ENCODE measurements around the gene GGA1.

The GGA1 gene

GRCh38 chr22:37608477-37609239 lies at the start of gene GGA1:
TSS of gene GGA1 (plus strand) at chr22:37608834. CDS start at chr22:37608861, 27 bp downstream.
- DNase-seq: peak; percentile 98

GRCh38 chr22:37559521-37559900 lies 49.1 kb upstream of the GGA1 start:
- no peak for DNase-seq

GRCh38 chr22:37559901-37560607 lies 48.6 kb upstream of the GGA1 start, which contains the start of gene CDC42EP1:
TSS of gene CDC42EP1 (plus strand) at chr22:37560480. CDS start at chr22:37566350, 5,870 bp downstream.
- DNase-seq: no peak

- DNase-seq: no peak
Measured at GRCh38 chr22:37560608-37561211, 47.9 kb upstream of the GGA1 start.

- peak; percentile 95 for DNase-seq
Measured at GRCh38 chr22:37561212-37562048, 47.2 kb upstream of the GGA1 start.

GRCh38 chr22:37562049-37562875 lies 46.4 kb upstream of the GGA1 start:
- DNase-seq: no peak

GRCh38 chr22:37563153-37564081 lies 45.2 kb upstream of the GGA1 start:
- DNase-seq: no peak

GRCh38 chr22:37564111-37564711 lies 44.4 kb upstream of the GGA1 start:
- no peak for DNase-seq

GRCh38 chr22:37565830-37566229 lies 42.8 kb upstream of the GGA1 start:
- DNase-seq: no peak

- DNase-seq: peak; percentile 76
Measured at GRCh38 chr22:37566329-37566837, 42.3 kb upstream of the GGA1 start.

- DNase-seq: peak; percentile 97
Measured at GRCh38 chr22:37566903-37567798, 41.5 kb upstream of the GGA1 start.

GRCh38 chr22:37568012-37568411 lies 40.6 kb upstream of the GGA1 start:
- DNase-seq: no peak

GRCh38 chr22:37568448-37569008 lies 40.1 kb upstream of the GGA1 start:
- DNase-seq: no peak

- no peak for DNase-seq
Measured at GRCh38 chr22:37569009-37569920, 39.4 kb upstream of the GGA1 start.

GRCh38 chr22:37569921-37570660 lies 38.5 kb upstream of the GGA1 start:
- DNase-seq: no peak

GRCh38 chr22:37570661-37570976 lies 38.0 kb upstream of the GGA1 start:
- DNase-seq: no peak
